ENCODE data around the gene CYP4A11.
"Not testable (repeated sequence)": the region's sequence is repeated elsewhere in the genome, so short reads cannot be mapped to it uniquely, and the experiment has no call there.

The CYP4A11 gene

GRCh38 chr1:46960250-46960649 is 19.0 kb upstream of the CYP4A11 start:
- DNase-seq (ENCODE audit: extremely low read depth, low read depth), result no peak
- TF ChIP-seq CTCF (IDR thresholded peaks at IDR 0.05; ENCODE audit: low read depth, low read length), result no peak

- DNase-seq (ENCODE audit: extremely low read depth, low read depth), result not testable (repeated sequence)
These were observed 13.8 kb upstream of the CYP4A11 start for GRCh38 chr1:46955116-46955515.

GRCh38 chr1:46953847-46954246 is 12.6 kb upstream of the CYP4A11 start:
- not testable (repeated sequence) for DNase-seq (ENCODE audit: extremely low read depth, low read depth)

GRCh38 chr1:46949417-46949666 is 8.1 kb upstream of the CYP4A11 start:
- DNase-seq (ENCODE audit: extremely low read depth, low read depth), result not testable (repeated sequence)

GRCh38 chr1:46948629-46949416 is 7.5 kb upstream of the CYP4A11 start:
- no peak for DNase-seq (ENCODE audit: extremely low read depth, low read depth)
- no peak for TF ChIP-seq CTCF (IDR thresholded peaks at IDR 0.05; ENCODE audit: low read depth, low read length)

- not testable (repeated sequence) for DNase-seq (ENCODE audit: extremely low read depth, low read depth)
These were observed 6.4 kb upstream of the CYP4A11 start for GRCh38 chr1:46947706-46948105.

- DNase-seq (ENCODE audit: extremely low read depth, low read depth), result no peak
These were observed 810 bp upstream of the CYP4A11 start for GRCh38 chr1:46942086-46942485.

GRCh38 chr1:46940307-46940706 is 969 bp downstream of the CYP4A11 start:
- TF ChIP-seq CTCF (IDR thresholded peaks at IDR 0.05; ENCODE audit: low read depth, low read length), result no peak
- DNase-seq (ENCODE audit: extremely low read depth, low read depth), result no peak

More at GRCh38 chr1:46942086-46942485, 810 bp upstream of the CYP4A11 start:
- TF ChIP-seq CTCF (IDR thresholded peaks at IDR 0.05; ENCODE audit: low read depth, low read length), result no peak

- TF ChIP-seq CTCF (IDR thresholded peaks at IDR 0.05; ENCODE audit: low read depth, low read length), result no peak
- no peak for DNase-seq (ENCODE audit: extremely low read depth, low read depth)
These were observed 4.0 kb downstream of the CYP4A11 start for GRCh38 chr1:46937270-46937669.

- no peak for TF ChIP-seq CTCF (IDR thresholded peaks at IDR 0.05; ENCODE audit: low read depth, low read length)
- DNase-seq (ENCODE audit: extremely low read depth, low read depth), result no peak
These were observed 4.5 kb downstream of the CYP4A11 start for GRCh38 chr1:46936788-46937187.

All from AG09319 (cell line).